ENCODE measurements around the gene NUAK1. TPM values are rescaled to one million over a fixed set of nuclear protein-coding genes. Genes with fewer than 3 reads are reported as not detected.

Gene NUAK1
- total and polyA plus RNA-seq, 4 donors: 2.9 to 14.1 (median 9.2) TPM

DNA sequence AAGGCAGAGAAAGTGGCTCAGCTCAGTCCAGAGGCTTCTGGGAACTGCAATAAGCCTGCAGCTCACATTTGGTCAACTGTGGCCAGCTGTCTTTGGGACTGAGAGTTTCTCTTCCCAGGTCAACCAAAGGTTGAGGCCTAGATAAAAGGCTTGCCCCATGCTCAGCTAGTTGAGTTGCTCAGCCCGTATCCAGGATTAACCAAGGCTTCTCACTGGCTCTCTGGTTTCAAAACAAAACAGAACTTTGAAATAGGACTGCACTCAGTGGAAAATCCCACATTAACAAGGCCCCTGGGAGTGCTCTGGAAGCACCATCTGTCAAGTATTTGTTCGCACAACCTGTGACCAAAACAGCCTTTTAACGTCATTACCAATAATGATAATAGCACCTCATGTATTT, 40.3 kb upstream of the NUAK1 start:
- Histone ChIP-seq H3K4me3 (no peak overlapping the region), H3K4me1 (ENCODE audit: control insufficient read depth in 5 of 5, insufficient read depth in 5 of 5, low read length in 5 of 5) (peaks cover 0 to 2% (median 0%) of the 10 kb centered on the region in 5 donors), H3K9ac (ENCODE audit: insufficient read depth in 1 of 2, low read length in 2 of 2) (no peak overlapping the region), H3K27me3 (ENCODE audit: control insufficient read depth in 3 of 3, insufficient read depth in 3 of 3, low read length in 2 of 3) (no peaks in the 10 kb centered on the region), H3K27ac (ENCODE audit: low read depth in 1 of 2, low read length in 1 of 2) (no peak overlapping the region), H3K9me3 (ENCODE audit: control insufficient read depth in 4 of 4, insufficient read depth in 3 of 4, low read length in 3 of 4) (no peaks in the 10 kb centered on the region), H3K36me3 (ENCODE audit: control insufficient read depth in 4 of 4, insufficient read depth in 4 of 4, low read length in 4 of 4) (no peaks in the 10 kb centered on the region)
- ATAC-seq (ENCODE audit: insufficient read depth, low FRiP score) (no peak), DNase-seq (no peak)
- 69 to 83% methylated on average over 3 of the region's 3 CpGs for WGBS, 2 donors
- TF ChIP-seq, protein P1, sequence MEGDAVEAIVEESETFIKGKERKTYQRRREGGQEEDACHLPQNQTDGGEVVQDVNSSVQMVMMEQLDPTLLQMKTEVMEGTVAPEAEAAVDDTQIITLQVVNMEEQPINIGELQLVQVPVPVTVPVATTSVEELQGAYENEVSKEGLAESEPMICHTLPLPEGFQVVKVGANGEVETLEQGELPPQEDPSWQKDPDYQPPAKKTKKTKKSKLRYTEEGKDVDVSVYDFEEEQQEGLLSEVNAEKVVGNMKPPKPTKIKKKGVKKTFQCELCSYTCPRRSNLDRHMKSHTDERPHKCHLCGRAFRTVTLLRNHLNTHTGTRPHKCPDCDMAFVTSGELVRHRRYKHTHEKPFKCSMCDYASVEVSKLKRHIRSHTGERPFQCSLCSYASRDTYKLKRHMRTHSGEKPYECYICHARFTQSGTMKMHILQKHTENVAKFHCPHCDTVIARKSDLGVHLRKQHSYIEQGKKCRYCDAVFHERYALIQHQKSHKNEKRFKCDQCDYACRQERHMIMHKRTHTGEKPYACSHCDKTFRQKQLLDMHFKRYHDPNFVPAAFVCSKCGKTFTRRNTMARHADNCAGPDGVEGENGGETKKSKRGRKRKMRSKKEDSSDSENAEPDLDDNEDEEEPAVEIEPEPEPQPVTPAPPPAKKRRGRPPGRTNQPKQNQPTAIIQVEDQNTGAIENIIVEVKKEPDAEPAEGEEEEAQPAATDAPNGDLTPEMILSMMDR (IDR thresholded peaks at IDR 0.05; ENCODE audit: control extremely low read depth, extremely low read depth): no peak

DNA sequence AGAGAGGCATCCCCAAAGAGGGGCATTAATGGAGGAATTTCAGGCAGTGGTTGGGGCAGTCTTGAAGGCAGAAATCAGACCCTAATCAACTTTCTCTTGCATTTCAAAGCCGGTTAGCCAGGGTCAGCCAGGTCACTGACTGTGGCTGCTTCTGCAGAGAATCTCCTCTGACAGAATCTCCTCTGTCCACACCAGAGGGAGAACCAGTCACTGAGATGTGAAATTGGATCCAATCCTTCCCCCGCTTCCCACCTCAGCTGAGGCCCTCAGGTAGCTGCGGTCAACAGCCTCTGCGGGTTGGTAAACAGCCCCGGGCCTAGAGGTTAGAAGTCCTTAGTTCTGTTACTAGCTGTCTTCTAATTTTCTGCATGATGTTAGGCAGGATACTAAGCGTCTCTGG, 39.8 kb upstream of the NUAK1 start:
- no peak overlapping the region for H3K4me3 ChIP-seq
- no peaks in the 10 kb centered on the region for H3K36me3 ChIP-seq (ENCODE audit: control insufficient read depth in 4 of 4, insufficient read depth in 4 of 4, low read length in 4 of 4)
- peaks cover 0 to 2% (median 0%) of the 10 kb centered on the region in 5 donors for H3K4me1 ChIP-seq (ENCODE audit: control insufficient read depth in 5 of 5, insufficient read depth in 5 of 5, low read length in 5 of 5)
- H3K9ac ChIP-seq (ENCODE audit: insufficient read depth in 1 of 2, low read length in 2 of 2): no peak overlapping the region
- H3K27me3 ChIP-seq (ENCODE audit: control insufficient read depth in 3 of 3, insufficient read depth in 3 of 3, low read length in 2 of 3): no peaks in the 10 kb centered on the region
- TF ChIP-seq, protein P1 (IDR thresholded peaks at IDR 0.05; ENCODE audit: control extremely low read depth, extremely low read depth): no peak
- H3K27ac ChIP-seq (ENCODE audit: low read depth in 1 of 2, low read length in 1 of 2): no peak overlapping the region
- DNase-seq: no peak
- H3K9me3 ChIP-seq (ENCODE audit: control insufficient read depth in 4 of 4, insufficient read depth in 3 of 4, low read length in 3 of 4): no peaks in the 10 kb centered on the region
- 89 to 93% methylated on average over 6 of the region's 6 CpGs for WGBS, 2 donors
- no peak for ATAC-seq (ENCODE audit: insufficient read depth, low FRiP score)

DNA sequence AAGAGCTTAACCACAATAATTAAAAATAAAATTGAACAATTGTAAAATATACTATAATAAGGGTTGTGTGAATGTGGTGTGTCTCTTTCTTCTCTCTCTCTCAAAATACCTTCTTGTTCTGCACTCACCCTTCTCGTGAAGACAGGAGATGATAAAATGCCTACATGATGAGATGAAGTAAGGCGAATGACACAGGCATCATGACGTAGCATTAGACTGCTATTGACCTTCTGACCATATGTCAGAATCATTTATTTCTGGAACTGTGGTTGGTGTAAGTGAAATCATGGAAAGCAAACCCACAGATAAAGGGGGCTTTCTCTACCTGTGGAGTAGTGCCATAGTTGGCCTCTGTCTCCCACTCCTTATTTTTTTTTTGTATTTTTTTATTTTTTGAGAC, 37.8 kb upstream of the NUAK1 start:
- Histone ChIP-seq H3K9me3 (ENCODE audit: control insufficient read depth in 4 of 4, insufficient read depth in 3 of 4, low read length in 3 of 4) (no peaks in the 10 kb centered on the region), H3K27ac (ENCODE audit: low read depth in 1 of 2, low read length in 1 of 2) (no peak overlapping the region), H3K4me3 (no peak overlapping the region), H3K36me3 (ENCODE audit: control insufficient read depth in 4 of 4, insufficient read depth in 4 of 4, low read length in 4 of 4) (no peaks in the 10 kb centered on the region), H3K4me1 (ENCODE audit: control insufficient read depth in 5 of 5, insufficient read depth in 5 of 5, low read length in 5 of 5) (peaks cover 0 to 2% (median 0%) of the 10 kb centered on the region in 5 donors), H3K9ac (ENCODE audit: insufficient read depth in 1 of 2, low read length in 2 of 2) (no peak overlapping the region), H3K27me3 (ENCODE audit: control insufficient read depth in 3 of 3, insufficient read depth in 3 of 3, low read length in 2 of 3) (no peaks in the 10 kb centered on the region)
- no peak for ATAC-seq (ENCODE audit: insufficient read depth, low FRiP score)
- no peak for DNase-seq
- TF ChIP-seq, protein P1 (IDR thresholded peaks at IDR 0.05; ENCODE audit: control extremely low read depth, extremely low read depth): no peak
- WGBS, 2 donors: 95 to 97% methylated on average over 3 of the region's 3 CpGs

DNA sequence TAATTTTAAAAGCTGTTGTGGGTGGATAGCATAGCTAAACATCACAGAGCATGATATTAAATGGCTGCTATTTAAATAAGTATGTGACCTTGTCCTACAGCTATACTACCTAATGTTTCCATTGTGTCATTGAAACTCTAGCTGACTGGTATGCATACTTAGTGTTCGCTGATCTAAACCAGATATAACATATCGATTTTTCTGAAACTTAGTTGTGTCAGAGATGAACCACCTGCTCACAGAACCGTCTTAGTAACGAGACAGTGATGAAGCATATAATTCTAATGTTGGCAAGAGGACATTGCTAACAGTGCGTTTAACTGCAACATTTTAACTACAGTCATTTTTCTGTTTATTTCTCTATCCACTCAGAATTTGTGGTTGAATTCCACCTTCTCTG, 36.1 kb upstream of the NUAK1 start:
- Histone ChIP-seq H3K36me3 (ENCODE audit: control insufficient read depth in 4 of 4, insufficient read depth in 4 of 4, low read length in 4 of 4) (no peaks in the 10 kb centered on the region), H3K4me3 (no peak overlapping the region), H3K9ac (ENCODE audit: insufficient read depth in 1 of 2, low read length in 2 of 2) (no peak overlapping the region), H3K27me3 (ENCODE audit: control insufficient read depth in 3 of 3, insufficient read depth in 3 of 3, low read length in 2 of 3) (no peaks in the 10 kb centered on the region), H3K4me1 (ENCODE audit: control insufficient read depth in 5 of 5, insufficient read depth in 5 of 5, low read length in 5 of 5) (peaks cover 0 to 2% (median 0%) of the 10 kb centered on the region in 5 donors), H3K27ac (ENCODE audit: low read depth in 1 of 2, low read length in 1 of 2) (no peak overlapping the region), H3K9me3 (ENCODE audit: control insufficient read depth in 4 of 4, insufficient read depth in 3 of 4, low read length in 3 of 4) (no peaks in the 10 kb centered on the region)
- no peak for DNase-seq
- WGBS, 2 donors: 79 to 86% methylated on average over 5 of the region's 5 CpGs
- no peak for ATAC-seq (ENCODE audit: insufficient read depth, low FRiP score)
- TF ChIP-seq, protein P1 (IDR thresholded peaks at IDR 0.05; ENCODE audit: control extremely low read depth, extremely low read depth): no peak
